NCI-H510A (cell line): Measurements from ENCODE around the gene TIFAB.

Experiments used
- DNase-seq: peaks from one replicate; lab custom pipeline; 2025; lab: John Stamatoyannopoulos, UW

Gene TIFAB

GRCh38 chr5:135481909-135482311, 29.8 kb upstream of the TIFAB start:
- DNase-seq: no peak

- DNase-seq: no peak
These were observed 29.2 kb upstream of the TIFAB start for GRCh38 chr5:135481387-135481786.

GRCh38 chr5:135480511-135480910, 28.4 kb upstream of the TIFAB start:
- DNase-seq: no peak

DNA sequence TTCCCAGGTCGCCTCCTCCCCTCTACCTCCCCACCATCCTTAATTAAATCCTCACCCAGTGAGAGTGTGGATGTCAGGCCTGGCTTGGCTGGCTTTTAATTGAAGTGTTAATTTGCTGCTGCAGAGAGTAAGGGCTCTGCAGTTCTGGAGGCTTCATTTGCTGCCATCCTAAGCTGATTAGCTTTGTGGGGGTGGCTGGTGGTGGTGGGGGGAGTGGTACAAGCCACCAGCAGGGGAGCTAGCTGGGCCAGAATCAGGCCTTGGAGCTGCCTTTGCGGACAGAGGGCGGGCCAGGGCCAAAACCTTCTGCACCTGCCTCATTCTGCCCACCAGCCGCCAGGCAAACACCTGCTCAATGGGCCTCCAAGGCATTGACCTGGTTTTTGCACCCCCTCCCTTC, 26.8 kb upstream of the TIFAB start:
- DNase-seq: no peak

GRCh38 chr5:135477613-135478066, 25.5 kb upstream of the TIFAB start:
- DNase-seq: no peak

DNA sequence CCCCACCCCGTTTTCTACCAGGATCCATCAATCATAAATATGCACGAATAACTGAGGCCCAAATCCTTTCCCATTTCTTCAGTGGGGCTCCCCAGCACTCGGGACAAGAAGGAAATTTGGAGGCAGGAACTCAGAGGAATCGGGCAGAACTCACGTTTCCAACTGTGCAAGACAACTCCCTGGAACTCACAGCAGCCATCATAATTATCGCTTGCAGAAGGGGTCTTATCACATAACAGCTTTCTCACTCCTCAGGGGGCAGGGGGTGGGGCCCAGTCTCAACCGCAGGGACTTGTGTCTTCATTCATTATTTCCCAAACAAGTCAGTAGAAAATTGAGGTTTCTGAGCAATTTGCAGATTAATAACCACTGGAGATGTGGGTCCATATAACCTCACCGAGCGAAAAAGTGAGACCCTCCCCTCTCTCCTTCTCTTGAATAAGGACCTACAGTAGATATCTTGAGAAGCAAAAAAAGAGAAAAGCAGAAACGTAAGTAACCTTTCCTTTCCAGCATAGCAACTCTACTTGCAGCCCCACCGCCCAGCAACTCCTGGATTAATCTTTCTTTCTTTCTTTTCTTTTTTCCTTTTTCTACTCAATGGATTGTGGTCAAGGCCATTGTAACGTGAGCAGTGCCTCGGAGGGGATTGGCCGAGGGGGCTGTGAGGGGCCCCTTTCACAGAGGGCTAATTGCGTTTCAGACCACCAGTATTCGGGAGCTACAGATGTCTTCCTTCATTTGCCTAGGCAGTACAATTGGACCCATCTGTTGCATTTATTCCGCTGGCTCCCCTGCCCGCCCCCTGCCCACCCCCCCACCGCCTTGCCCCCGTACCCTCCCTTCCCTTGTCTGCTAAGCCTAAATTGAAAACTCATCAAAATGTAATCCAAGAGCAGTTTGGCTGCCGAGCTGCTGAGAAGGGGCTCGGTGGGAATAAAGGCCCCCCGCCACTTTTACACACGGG, 24.7 kb upstream of the TIFAB start:
- DNase-seq: no peak

GRCh38 chr5:135473956-135474670, 22.0 kb upstream of the TIFAB start:
- DNase-seq: no peak

DNA sequence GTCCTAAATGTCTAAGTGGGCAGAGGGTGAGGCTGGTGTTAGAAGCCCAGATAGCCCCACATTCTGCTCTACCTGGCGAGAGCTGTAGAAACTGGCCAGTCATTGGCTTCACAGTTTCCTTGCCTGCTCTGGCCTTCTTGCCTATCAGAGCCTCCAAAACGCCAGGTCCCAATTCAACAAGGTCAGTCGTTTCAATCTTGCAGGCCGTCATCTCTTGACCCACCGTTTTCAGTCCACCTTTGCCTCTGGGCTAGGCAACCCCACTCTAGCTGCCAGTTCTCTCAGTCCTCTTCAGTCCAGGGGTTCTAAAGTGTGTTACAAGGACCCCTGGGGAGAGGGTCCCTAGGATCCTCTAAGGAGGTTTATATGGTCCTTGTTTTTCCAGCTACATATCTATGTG, 20.0 kb upstream of the TIFAB start:
- no peak for DNase-seq

DNA sequence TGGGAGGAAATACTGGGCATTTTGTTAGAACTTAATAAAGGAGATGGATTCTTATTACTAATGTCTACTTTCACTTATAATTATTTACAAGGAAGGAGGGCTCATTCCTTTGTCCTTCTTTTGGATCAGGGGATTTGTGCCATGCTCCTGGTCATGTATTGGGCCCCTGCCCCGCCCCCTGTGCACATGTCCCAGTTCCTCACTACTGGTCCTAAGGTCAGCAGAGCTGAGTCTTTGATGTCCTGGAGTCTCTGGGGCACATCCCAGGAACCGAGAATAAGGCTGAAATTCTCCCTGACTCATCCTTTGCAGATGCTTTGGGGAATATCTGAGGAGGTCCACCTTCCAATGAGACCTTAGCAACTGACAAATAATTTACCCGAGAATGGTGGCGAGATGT, 19.6 kb upstream of the TIFAB start:
- DNase-seq: no peak

GRCh38 chr5:135469911-135470310, 17.8 kb upstream of the TIFAB start:
- no peak for DNase-seq

- no peak for DNase-seq
These were observed 16.4 kb upstream of the TIFAB start for GRCh38 chr5:135468541-135468940.

- no peak for DNase-seq
These were observed 15.8 kb upstream of the TIFAB start for GRCh38 chr5:135467871-135468485.

GRCh38 chr5:135467051-135467625, 15.0 kb upstream of the TIFAB start:
- DNase-seq: no peak

GRCh38 chr5:135466178-135467050, 14.3 kb upstream of the TIFAB start:
- DNase-seq: no peak

DNA sequence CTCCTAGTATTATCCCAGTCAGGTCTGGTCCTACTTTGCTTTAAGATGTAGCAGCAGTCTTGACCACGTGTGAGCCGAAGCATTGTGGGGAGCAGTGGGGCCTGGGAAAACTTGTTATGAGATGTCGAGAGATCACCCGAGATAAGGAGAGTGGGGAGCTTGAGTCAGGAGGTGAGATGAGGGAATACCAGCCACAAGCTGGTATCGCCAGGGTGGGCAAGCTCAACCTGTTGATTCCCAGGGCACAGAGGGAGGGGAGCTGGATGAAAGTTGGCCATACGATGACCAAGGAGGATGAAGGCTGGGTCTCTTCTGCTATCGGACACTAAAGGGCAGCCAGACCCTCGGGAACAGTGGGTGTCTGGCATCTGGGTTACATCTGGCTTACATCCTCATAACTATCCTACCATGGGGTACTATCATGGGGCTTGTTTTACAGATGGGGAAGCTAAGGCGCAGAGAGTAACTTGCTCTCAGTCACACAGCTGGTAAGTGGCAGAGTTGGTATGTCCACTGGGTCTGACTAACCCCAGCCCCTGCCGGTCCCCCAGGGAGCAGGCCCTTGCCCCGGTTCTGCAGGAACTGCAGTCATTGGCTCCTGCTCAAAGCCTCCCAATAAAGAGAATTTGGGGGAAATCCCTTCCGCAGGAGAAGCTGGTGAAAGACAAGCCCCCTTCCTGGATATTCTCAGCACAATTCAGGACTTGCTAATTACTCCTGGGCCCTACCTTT, 13.4 kb upstream of the TIFAB start:
- no peak for DNase-seq

- DNase-seq: peak; percentile 45
These were observed 10.2 kb upstream of the TIFAB start for GRCh38 chr5:135462304-135462703.

DNA sequence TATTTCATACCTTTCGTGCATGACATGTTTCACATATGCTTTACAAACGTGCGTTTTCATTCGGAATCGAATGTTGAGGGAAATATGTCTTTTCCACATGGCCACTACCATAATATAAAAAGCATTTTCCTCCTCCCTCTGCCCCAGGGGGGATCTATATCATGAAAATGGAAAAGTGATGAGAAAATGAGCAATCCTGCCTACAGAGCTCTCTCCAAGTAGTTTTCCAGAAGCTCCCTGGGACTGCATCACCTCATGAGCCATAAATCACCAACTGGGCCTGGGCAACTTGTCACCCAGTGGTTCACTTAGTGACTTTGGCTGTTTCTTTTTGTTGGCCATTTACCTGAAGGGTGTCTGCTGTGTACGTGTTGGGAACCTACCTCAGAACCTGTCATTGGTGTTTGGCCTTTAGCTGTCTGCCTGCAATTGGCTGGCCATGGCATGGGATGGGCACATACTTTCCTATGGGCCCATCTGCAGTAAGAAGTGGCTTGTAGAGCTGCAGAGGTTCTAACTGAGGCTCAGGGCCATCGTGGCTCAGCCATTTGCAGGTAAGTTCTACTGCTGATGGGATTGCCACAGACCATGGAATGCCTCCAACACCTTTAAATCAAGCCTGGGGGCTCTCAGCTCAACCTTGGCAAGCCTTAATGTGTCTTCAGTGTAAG, 9.5 kb upstream of the TIFAB start:
- no peak for DNase-seq

DNA sequence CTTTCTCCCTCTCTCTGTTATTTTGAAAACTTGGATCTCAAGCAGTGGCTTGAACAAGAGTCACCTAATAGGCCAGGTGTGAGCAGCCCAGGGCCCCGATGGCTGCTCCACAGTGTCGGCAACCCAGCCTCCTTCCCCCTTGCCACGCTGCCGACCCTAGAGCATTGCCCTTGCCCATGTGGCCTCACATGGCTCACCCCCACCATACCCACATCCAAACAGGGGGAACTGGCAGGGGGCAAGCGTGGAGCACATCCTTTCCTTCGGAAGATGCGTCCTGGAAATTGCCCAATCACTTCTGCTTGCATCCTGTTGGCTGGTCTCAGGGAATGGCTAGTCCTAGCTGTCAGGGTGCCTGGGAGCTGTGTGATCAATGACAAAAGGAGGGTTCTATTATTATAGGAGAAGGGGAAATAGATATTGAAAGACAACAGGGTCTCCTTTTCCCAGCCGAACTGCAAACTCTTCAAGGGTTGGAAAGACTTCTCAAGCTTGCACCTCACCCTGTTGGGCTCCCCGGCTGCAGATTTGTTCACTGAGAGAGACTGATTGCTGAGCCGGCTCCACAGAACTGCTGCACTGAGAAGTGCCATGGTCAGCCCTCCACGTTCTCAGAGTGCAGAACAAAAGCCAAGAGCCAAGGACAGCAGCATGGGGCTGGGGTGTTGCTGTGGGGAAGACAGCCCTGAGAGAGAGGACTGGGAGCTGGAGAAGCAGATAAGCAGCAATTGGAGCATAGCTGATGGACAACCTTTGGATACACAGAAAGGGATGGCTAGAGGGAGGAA, 8.3 kb upstream of the TIFAB start:
- no peak for DNase-seq

DNA sequence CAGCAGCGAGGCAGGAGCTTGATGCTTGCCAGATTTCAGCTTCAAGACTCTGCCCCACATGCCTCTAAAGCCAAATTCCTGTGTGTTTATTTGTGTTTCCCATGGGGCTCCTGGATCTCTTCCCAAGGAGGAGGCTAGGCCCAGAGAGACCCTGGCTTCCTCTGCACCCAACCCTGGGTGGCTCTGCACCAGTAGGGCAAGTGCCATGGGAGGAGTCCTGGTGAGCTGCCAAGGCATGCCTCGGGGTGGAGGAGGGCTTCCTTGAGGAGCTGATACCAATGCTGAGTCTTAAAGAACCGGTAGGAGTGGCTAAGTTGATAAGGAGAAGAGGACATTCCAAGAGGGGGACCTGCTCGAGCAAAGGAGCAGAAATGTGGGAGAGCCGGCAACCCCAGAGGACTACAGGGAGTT, 6.8 kb upstream of the TIFAB start:
- no peak for DNase-seq
